SU-DHL-6 (cell line): ENCODE data around the gene KLHL10.
"Not testable (repeated sequence)": the region's sequence is repeated elsewhere in the genome, so short reads cannot be mapped to it uniquely, and the experiment has no call there.

Source experiments
- H2AFZ ChIP-seq: fragments of 200-600 bp; sonication (generic); 2 replicates; pipeline ENCODE4 v1.6.1; 2014; ENCODE audit warnings: low read depth, mild to moderate bottlenecking, moderate library complexity, mixed read lengths, antibody characterized with exemption, low read length; ENCODE audit not compliant: severe bottlenecking
- H3F3A ChIP-seq: fragments of 200-600 bp; shearing (Covaris generic); 2 replicates; pipeline ENCODE4 v1.6.0; 2016; ENCODE audit warnings: antibody characterized with exemption, mild to moderate bottlenecking; ENCODE audit not compliant: insufficient read depth
- H3K27ac ChIP-seq: fragments of 200-600 bp; sonication (generic); 2 replicates; pipeline ENCODE4 v1.5.1; 2016; ENCODE audit warnings: low read depth, mild to moderate bottlenecking, low read length, moderate library complexity, mixed read lengths
- H3K27me3 ChIP-seq: fragments of 200-600 bp; sonication (generic), shearing (Covaris generic); 2 replicates; pipeline ENCODE4 v1.6.0; 2014; ENCODE audit warnings: mild to moderate bottlenecking, low read length
- H3K36me3 ChIP-seq: fragments of 200-600 bp; sonication (generic); 2 replicates; pipeline ENCODE4 v1.6.1; 2014; ENCODE audit warnings: mild to moderate bottlenecking, low read length, mixed read lengths
- H3K4me2 ChIP-seq: fragments of 300-600, 200-600 bp; shearing (Covaris generic), sonication (generic); 2 replicates; pipeline ENCODE4 v1.6.0; 2014; ENCODE audit warnings: low read length, low read depth, mild to moderate bottlenecking; ENCODE audit not compliant: poor library complexity, severe bottlenecking
- H3K4me3 ChIP-seq: fragments of 200-600 bp; sonication (generic); 2 replicates; pipeline ENCODE4 v1.5.1; 2014; ENCODE audit warnings: antibody characterized with exemption, low read length, mild to moderate bottlenecking, mixed read lengths; ENCODE audit not compliant: insufficient read depth, poor library complexity, severe bottlenecking
- H3K79me2 ChIP-seq: fragments of 200-600 bp; sonication (generic); 2 replicates; pipeline ENCODE4 v1.6.1; 2014; ENCODE audit warnings: mild to moderate bottlenecking, low read length, moderate library complexity; ENCODE audit not compliant: insufficient read depth
- H3K9ac ChIP-seq: fragments of 200-600 bp; sonication (generic); 2 replicates; pipeline ENCODE4 v1.7.0; 2014; ENCODE audit warnings: mild to moderate bottlenecking, low read length
- H3K9me2 ChIP-seq: fragments of 200-600 bp; sonication (generic); replicated peaks from 2 replicates; pipeline ENCODE4 v1.6.1; 2014; ENCODE audit warnings: low read length; ENCODE audit not compliant: insufficient read depth
- H3K9me3 ChIP-seq: fragments of 200-600 bp; sonication (generic); 2 replicates; pipeline ENCODE4 v1.6.1; 2014; ENCODE audit warnings: low read length, mixed read lengths; ENCODE audit not compliant: insufficient read depth
- H4K20me1 ChIP-seq: fragments of 200-600 bp; sonication (generic); 2 replicates; pipeline ENCODE4 v1.6.1; 2014; ENCODE audit warnings: low read depth, mild to moderate bottlenecking, antibody characterized with exemption, low read length, moderate library complexity, mixed read lengths
- EZH2phosphoT487 ChIP-seq: fragments of 200-600 bp; sonication (generic), shearing (Covaris generic); conservative IDR thresholded peaks from 2 replicates; pipeline ENCODE4 v1.6.1; 2018; ENCODE audit warnings: mild to moderate bottlenecking, antibody characterized with exemption, low read length, moderate library complexity, mixed read lengths
- TF ChIP-seq, protein P1 (sequence below): fragments of 200-600 bp; sonication (generic); IDR thresholded peaks from one replicate; pipeline ENCODE4 v1.5.1; 2017; ENCODE audit warnings: antibody characterized with exemption, mild to moderate bottlenecking, low read length, moderate library complexity; ENCODE audit not compliant: insufficient read depth, poor library complexity, severe bottlenecking

KLHL10 gene

DNA sequence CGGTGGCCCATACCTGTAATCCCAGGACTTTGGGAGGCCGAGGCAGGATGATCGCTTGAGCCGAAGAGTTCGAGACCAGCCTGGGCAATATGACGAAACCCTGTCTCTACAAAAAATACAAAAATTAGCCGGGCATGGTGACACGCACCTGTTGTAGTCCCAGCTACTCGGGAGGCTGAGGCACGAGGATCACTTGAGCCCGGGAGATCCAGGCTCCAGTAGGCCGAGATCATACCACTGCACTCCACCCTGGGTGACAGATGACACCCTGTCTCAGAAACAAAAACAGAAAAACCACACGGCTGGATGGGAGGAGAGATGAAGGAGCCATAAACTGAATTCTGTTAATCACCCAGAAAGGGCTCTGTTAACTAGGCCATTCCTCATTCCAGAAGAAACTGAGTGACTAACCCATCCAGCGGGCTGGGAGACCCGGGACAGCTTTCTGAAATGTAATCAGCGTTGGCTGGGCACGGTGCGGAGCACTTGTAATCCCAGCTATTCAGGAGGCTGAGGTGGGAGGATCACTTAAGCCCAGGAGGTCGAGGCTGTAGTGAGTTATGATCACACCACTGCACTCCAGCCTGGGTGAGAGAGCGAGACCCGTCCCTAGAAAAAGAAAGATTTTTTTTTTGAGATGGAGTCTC is 952 bp upstream of the KLHL10 start:
- no peaks in the 10 kb centered on the region for H3F3A ChIP-seq
- H3K4me2 ChIP-seq: peak overlapping the region; percentile 65
- no peaks in the 10 kb centered on the region for H4K20me1 ChIP-seq
- H3K4me3 ChIP-seq: peak overlapping the region; percentile 64
- H3K36me3 ChIP-seq: no peaks in the 10 kb centered on the region
- no peak overlapping the region for H3K27ac ChIP-seq
- peak overlapping the region; percentile 83 for H3K9ac ChIP-seq
- H3K79me2 ChIP-seq: peaks cover 5% of the 10 kb centered on the region; the same call in 1 of the 2 replicates
- H3K9me3 ChIP-seq: no peaks in the 10 kb centered on the region
- H3K9me2 ChIP-seq: no peaks in the 10 kb centered on the region
- TF ChIP-seq, protein P1, sequence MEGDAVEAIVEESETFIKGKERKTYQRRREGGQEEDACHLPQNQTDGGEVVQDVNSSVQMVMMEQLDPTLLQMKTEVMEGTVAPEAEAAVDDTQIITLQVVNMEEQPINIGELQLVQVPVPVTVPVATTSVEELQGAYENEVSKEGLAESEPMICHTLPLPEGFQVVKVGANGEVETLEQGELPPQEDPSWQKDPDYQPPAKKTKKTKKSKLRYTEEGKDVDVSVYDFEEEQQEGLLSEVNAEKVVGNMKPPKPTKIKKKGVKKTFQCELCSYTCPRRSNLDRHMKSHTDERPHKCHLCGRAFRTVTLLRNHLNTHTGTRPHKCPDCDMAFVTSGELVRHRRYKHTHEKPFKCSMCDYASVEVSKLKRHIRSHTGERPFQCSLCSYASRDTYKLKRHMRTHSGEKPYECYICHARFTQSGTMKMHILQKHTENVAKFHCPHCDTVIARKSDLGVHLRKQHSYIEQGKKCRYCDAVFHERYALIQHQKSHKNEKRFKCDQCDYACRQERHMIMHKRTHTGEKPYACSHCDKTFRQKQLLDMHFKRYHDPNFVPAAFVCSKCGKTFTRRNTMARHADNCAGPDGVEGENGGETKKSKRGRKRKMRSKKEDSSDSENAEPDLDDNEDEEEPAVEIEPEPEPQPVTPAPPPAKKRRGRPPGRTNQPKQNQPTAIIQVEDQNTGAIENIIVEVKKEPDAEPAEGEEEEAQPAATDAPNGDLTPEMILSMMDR: no peak
- TF ChIP-seq EZH2phosphoT487: no peak
- H2AFZ ChIP-seq: peak overlapping the region; percentile 94
- H3K27me3 ChIP-seq: no peaks in the 10 kb centered on the region

DNA sequence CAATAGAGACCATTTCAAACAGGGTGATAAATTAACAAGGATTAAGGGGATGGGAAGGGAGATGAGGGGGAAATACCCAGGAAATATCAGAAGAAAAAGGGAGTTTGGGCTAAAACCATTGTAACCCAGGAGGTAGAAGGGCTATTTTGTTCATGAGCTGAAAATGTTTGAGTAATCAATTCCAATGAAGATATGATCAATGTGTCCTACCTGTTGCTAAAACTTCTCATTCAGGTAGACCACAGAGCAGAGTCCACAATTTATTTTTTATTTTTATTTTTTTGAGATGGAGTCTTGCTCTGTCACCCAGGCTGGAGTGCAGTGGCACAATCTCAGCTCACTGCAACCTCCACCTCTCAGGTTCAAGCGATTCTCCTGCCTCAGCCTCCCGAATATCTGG is 1.8 kb downstream of the KLHL10 start:
- H3K27ac ChIP-seq, H3K9ac ChIP-seq, H3F3A ChIP-seq, H3K4me3 ChIP-seq, H3K36me3 ChIP-seq, H3K9me3 ChIP-seq, H3K79me2 ChIP-seq, H3K27me3 ChIP-seq, H2AFZ ChIP-seq, H4K20me1 ChIP-seq, H3K4me2 ChIP-seq, H3K9me2 ChIP-seq: not testable (repeated sequence)

DNA sequence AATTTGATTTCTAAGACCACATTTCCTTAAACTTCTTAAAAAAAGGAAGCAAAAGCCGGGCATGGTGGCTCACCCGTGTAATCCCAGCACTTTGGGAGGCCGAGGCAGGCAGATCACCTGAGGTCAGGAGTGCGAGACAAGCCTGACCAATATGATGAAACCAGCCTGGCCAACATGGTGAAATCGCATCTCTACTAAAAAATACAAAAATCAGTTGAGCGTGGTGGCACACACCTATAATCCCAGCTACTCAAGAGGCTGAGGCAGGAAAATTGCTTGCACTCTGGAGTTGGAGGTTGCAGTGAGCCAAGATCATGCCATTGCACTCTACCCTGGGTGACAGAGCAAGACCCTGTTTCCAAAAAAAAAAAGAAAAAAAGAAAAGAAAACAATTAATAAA is 3.2 kb downstream of the KLHL10 start:
- not testable (repeated sequence) for H3K9ac ChIP-seq, H3K36me3 ChIP-seq, H3K4me3 ChIP-seq, H3K27me3 ChIP-seq, H4K20me1 ChIP-seq, H3K27ac ChIP-seq, H3K79me2 ChIP-seq, H2AFZ ChIP-seq, H3K9me3 ChIP-seq, H3K4me2 ChIP-seq, H3F3A ChIP-seq, H3K9me2 ChIP-seq

DNA sequence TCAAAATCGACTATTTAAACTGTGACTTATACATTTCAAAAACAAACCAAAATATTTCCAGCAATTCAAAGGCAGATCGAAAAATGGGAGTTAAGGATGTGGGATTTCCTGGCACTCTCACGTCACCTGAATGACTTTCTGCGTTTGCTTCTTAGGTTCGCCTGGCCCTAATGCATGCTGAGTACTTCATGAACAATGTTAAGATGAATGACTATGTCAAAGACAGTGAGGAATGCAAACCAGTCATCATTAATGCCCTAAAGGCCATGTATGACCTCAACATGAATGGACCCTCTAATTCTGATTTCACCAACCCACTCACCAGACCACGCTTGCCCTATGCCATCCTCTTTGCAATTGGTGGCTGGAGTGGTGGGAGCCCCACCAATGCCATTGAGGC is 7.3 kb downstream of the KLHL10 start:
- Histone ChIP-seq H3K79me2 (peaks cover 25% of the 10 kb centered on the region), H3K4me2 (no peak overlapping the region), H3K4me3 (no peak overlapping the region), H3K36me3 (no peaks in the 10 kb centered on the region), H4K20me1 (no peaks in the 10 kb centered on the region), H3K9me2 (no peaks in the 10 kb centered on the region), H3K9me3 (no peaks in the 10 kb centered on the region), H3K27ac (no peak overlapping the region), H3K9ac (no peak overlapping the region), H3F3A (peaks cover 16% of the 10 kb centered on the region), H3K27me3 (no peaks in the 10 kb centered on the region), H2AFZ (no peak overlapping the region)
- TF ChIP-seq, protein P1: no peak
- no peak for TF ChIP-seq EZH2phosphoT487
